Activated naive CD8-positive, alpha-beta T cell treated with anti-CD3 and anti-CD28 coated beads for 36 hours (primary cell): ENCODE measurements around the gene KCNH8. TPM values are rescaled to one million over a fixed set of nuclear protein-coding genes. Genes with fewer than 3 reads are reported as not detected.

Experiments
- DNase-seq: peaks from one replicate; pipeline ENCODE4 v3.0.0; 2021
- H3K27ac Mint-ChIP-seq: one replicate; pipeline ENCODE4 v1.8.0; 2022; ENCODE audit warnings: mild to moderate bottlenecking, moderate library complexity, mixed read lengths
- H3K27me3 Mint-ChIP-seq: one replicate; pipeline ENCODE4 v1.8.0; 2022; ENCODE audit warnings: mild to moderate bottlenecking, mixed read lengths
- H3K36me3 Mint-ChIP-seq: one replicate; pipeline ENCODE4 v1.8.0; 2021; ENCODE audit warnings: mild to moderate bottlenecking, mixed read lengths
- H3K4me1 Mint-ChIP-seq: one replicate; pipeline ENCODE4 v1.8.0; 2021; ENCODE audit warnings: mixed read lengths
- H3K4me3 Mint-ChIP-seq: one replicate; pipeline ENCODE4 v1.8.0; 2022; ENCODE audit warnings: mild to moderate bottlenecking, moderate library complexity, mixed read lengths
- H3K9me3 Mint-ChIP-seq: one replicate; pipeline ENCODE4 v1.8.0; 2022; ENCODE audit warnings: mixed read lengths
- total RNA-seq, 2 experiments: library from RNA; stranded (reverse); gene quantifications; one replicate each; pipeline ENCODE4 v1.2.3, GENCODE V29; 2021

KCNH8 gene
- total RNA-seq, 2 experiments from 2014 or later, result 0.04 TPM; not detected in 1

- no peak for DNase-seq
- no peaks in the 10 kb centered on the region for H3K27me3 Mint-ChIP-seq
- H3K9me3 Mint-ChIP-seq, result no peaks in the 10 kb centered on the region
- no peaks in the 10 kb centered on the region for H3K36me3 Mint-ChIP-seq
- H3K4me3 Mint-ChIP-seq, result no peak overlapping the region
- no peaks in the 10 kb centered on the region for H3K4me1 Mint-ChIP-seq
- no peak overlapping the region for H3K27ac Mint-ChIP-seq
These were observed 108.0 kb downstream of the KCNH8 start for GRCh38 chr3:19256313-19256712.

- Mint-ChIP-seq H3K27me3 (no peaks in the 10 kb centered on the region), H3K4me1 (no peaks in the 10 kb centered on the region), H3K36me3 (no peaks in the 10 kb centered on the region), H3K9me3 (no peaks in the 10 kb centered on the region), H3K4me3 (no peak overlapping the region), H3K27ac (no peak overlapping the region)
- DNase-seq, result no peak
These were observed 115.3 kb downstream of the KCNH8 start for GRCh38 chr3:19263606-19264005.

- no peak overlapping the region for H3K4me3 Mint-ChIP-seq
- no peaks in the 10 kb centered on the region for H3K9me3 Mint-ChIP-seq
- no peaks in the 10 kb centered on the region for H3K27me3 Mint-ChIP-seq
- H3K27ac Mint-ChIP-seq, result no peak overlapping the region
- no peaks in the 10 kb centered on the region for H3K4me1 Mint-ChIP-seq
- DNase-seq, result no peak
- no peaks in the 10 kb centered on the region for H3K36me3 Mint-ChIP-seq
These were observed 116.1 kb downstream of the KCNH8 start for GRCh38 chr3:19264424-19264823.

DNA sequence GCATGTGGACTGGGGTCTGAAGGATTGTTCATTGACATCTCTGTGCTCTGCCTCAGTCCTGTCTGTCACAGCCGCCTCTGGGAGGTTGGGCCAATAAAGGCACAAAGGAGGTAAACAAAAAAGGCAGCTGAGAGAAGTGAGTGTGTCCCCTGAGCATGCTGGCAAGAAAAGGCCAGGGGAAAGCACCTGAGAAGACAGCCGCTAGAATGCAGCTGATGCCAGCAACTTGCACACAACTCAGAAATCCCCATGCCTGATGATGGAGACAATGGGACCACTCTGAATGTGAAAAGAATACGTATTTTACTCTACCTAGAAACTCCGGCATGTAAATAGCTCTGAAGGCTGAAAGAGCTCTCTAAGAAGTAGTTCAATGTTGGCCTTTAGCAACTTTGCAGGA lies 118.7 kb downstream of the KCNH8 start:
- Mint-ChIP-seq H3K36me3 (no peaks in the 10 kb centered on the region), H3K4me3 (no peak overlapping the region), H3K27ac (no peak overlapping the region), H3K27me3 (no peaks in the 10 kb centered on the region), H3K4me1 (no peaks in the 10 kb centered on the region), H3K9me3 (no peaks in the 10 kb centered on the region)
- no peak for DNase-seq

GRCh38 chr3:19270481-19270880 lies 122.2 kb downstream of the KCNH8 start:
- Mint-ChIP-seq H3K9me3 (no peaks in the 10 kb centered on the region), H3K36me3 (no peaks in the 10 kb centered on the region), H3K27ac (no peak overlapping the region), H3K4me1 (no peaks in the 10 kb centered on the region), H3K27me3 (no peaks in the 10 kb centered on the region), H3K4me3 (no peak overlapping the region)
- no peak for DNase-seq

DNA sequence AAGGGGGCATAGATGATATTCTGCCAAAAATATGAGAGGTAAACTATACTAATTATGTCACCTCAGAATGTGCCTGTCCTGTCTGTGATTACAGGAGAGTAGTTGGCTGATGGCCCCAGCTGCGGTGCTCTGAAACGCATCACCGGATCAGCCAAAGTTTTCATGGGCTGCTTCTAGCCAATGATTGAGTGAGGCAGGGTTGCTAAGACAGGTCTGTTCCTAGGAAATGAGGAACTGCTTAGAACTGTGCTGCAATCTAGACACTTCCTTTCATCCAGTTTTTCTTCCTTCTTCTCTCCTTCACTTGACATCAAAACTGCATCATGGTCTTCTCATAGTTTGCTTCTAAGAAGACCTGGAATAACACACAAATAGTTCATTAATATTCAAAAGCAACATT lies 124.0 kb downstream of the KCNH8 start:
- Mint-ChIP-seq H3K4me3 (no peak overlapping the region), H3K27me3 (peaks cover 3% of the 10 kb centered on the region), H3K9me3 (no peaks in the 10 kb centered on the region), H3K4me1 (no peaks in the 10 kb centered on the region), H3K27ac (no peak overlapping the region), H3K36me3 (no peaks in the 10 kb centered on the region)
- no peak for DNase-seq

- no peak overlapping the region for H3K27ac Mint-ChIP-seq
- no peaks in the 10 kb centered on the region for H3K9me3 Mint-ChIP-seq
- no peaks in the 10 kb centered on the region for H3K36me3 Mint-ChIP-seq
- H3K4me3 Mint-ChIP-seq, result no peak overlapping the region
- no peak for DNase-seq
- H3K27me3 Mint-ChIP-seq, result peaks cover 3% of the 10 kb centered on the region
- no peaks in the 10 kb centered on the region for H3K4me1 Mint-ChIP-seq
These were observed 124.8 kb downstream of the KCNH8 start for GRCh38 chr3:19273091-19273490.

DNA sequence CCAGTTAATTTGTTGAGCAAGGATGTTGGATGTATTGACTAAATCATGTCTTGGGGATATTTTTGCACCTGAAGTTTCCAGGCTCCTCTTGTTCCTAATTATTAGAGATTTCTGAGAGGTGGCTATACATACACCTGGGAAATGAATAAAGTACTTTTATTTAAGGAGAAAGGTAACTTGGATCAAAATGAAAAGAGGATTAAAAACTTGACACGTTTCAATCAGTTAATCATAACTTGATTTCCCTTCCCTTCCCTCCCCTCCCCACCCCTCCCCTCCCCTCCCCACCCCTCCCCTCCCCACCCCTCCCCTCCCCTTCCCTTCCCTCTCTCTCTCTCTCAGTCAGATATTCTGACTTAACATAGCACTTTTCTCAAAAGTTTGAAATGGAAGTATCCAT lies 126.3 kb downstream of the KCNH8 start:
- Mint-ChIP-seq H3K27me3 (peaks cover 3% of the 10 kb centered on the region), H3K27ac (no peak overlapping the region), H3K4me3 (no peak overlapping the region), H3K4me1 (no peaks in the 10 kb centered on the region), H3K9me3 (no peaks in the 10 kb centered on the region), H3K36me3 (no peaks in the 10 kb centered on the region)
- no peak for DNase-seq

DNA sequence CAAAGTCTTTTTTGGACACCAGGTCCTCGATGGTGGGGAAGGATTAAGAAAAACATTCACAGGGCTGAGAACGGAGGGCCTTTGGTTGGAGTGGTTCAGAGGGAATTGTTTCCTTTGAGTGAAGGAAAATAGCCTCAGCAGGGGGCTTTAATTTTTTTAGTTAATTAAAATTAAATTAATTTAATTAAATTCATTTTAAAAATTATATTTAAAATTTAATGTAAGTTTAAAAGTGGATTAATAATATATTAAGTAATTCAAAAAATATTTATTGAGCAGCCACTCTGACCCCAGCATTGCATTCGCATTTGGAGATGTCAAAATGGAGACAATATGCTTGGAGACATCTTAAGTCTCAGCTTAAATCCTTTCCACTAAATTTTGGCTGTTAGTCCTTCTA lies 136.7 kb downstream of the KCNH8 start:
- Mint-ChIP-seq H3K4me1 (no peaks in the 10 kb centered on the region), H3K4me3 (no peak overlapping the region), H3K27ac (no peak overlapping the region), H3K9me3 (no peaks in the 10 kb centered on the region), H3K36me3 (no peaks in the 10 kb centered on the region), H3K27me3 (no peaks in the 10 kb centered on the region)
- DNase-seq, result no peak

- H3K36me3 Mint-ChIP-seq, result no peaks in the 10 kb centered on the region
- H3K27ac Mint-ChIP-seq, result no peak overlapping the region
- no peaks in the 10 kb centered on the region for H3K9me3 Mint-ChIP-seq
- no peaks in the 10 kb centered on the region for H3K27me3 Mint-ChIP-seq
- DNase-seq, result no peak
- no peaks in the 10 kb centered on the region for H3K4me1 Mint-ChIP-seq
- H3K4me3 Mint-ChIP-seq, result no peak overlapping the region
These were observed 145.0 kb downstream of the KCNH8 start for GRCh38 chr3:19293295-19293694.

DNA sequence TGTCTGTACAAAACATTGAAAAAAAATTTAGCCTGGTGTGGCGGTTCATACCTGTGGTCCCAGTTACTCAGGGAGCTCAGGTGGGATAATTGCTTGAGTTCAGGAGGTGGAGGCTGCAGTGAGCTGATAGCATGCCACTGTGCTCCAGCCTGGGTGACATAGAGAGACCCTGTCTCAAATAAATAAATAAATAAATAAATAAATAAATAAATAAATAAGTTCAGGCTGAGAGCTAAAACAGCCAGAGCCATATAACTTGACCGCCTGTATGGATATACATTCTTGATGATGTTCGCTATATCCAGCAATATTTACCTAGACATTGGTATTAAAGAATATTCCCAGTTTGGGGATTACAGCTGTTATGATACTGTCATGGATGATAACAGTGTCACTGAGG lies 146.9 kb downstream of the KCNH8 start:
- no peaks in the 10 kb centered on the region for H3K36me3 Mint-ChIP-seq
- no peak overlapping the region for H3K4me3 Mint-ChIP-seq
- no peaks in the 10 kb centered on the region for H3K27me3 Mint-ChIP-seq
- no peak overlapping the region for H3K27ac Mint-ChIP-seq
- DNase-seq, result no peak
- H3K9me3 Mint-ChIP-seq, result no peaks in the 10 kb centered on the region
- H3K4me1 Mint-ChIP-seq, result no peaks in the 10 kb centered on the region

GRCh38 chr3:19331931-19332330 lies 183.6 kb downstream of the KCNH8 start:
- no peaks in the 10 kb centered on the region for H3K36me3 Mint-ChIP-seq
- H3K4me3 Mint-ChIP-seq, result no peak overlapping the region
- H3K27me3 Mint-ChIP-seq, result no peaks in the 10 kb centered on the region
- no peak overlapping the region for H3K27ac Mint-ChIP-seq
- no peaks in the 10 kb centered on the region for H3K9me3 Mint-ChIP-seq
- DNase-seq, result no peak
- H3K4me1 Mint-ChIP-seq, result no peaks in the 10 kb centered on the region

DNA sequence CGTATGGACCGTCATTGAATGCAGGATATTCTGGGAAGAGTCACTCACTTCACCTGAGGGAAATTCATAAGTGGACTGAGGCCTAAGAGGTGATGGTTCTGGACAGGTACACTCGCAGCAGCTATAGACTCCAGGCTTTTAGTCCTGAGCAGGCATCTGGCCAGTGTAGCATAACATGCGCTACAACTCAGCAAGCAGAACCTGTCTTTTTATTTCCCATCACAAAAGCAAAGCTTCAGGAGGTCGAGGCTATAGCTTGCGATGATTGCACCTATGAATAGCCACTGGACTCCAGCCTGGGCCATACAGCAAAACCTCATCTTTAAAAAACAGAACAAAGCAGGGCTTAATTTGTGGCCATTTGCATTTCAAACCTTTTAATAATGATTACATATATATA lies 185.8 kb downstream of the KCNH8 start:
- DNase-seq, result no peak
- H3K4me3 Mint-ChIP-seq, result no peak overlapping the region
- H3K9me3 Mint-ChIP-seq, result no peaks in the 10 kb centered on the region
- H3K36me3 Mint-ChIP-seq, result no peaks in the 10 kb centered on the region
- H3K4me1 Mint-ChIP-seq, result no peaks in the 10 kb centered on the region
- H3K27me3 Mint-ChIP-seq, result no peaks in the 10 kb centered on the region
- H3K27ac Mint-ChIP-seq, result no peak overlapping the region

DNA sequence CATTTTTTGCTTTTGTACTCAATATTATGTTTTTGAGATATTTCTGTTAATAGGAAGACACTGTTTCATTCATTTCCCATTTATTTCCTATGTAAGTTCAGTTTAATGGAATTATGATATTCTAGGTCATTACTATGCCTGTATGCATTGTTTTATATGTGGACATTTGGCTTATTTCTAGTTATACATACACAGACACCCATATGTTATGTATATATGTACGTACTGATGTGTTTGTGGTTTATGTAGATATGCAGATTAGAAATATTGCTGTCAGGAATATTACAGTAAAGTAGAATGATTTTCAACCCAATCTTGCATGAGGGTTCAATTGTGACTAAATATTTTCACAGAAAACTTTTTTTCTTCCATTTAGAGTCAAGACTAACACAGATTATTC lies 190.5 kb downstream of the KCNH8 start:
- no peak overlapping the region for H3K4me3 Mint-ChIP-seq

DNA sequence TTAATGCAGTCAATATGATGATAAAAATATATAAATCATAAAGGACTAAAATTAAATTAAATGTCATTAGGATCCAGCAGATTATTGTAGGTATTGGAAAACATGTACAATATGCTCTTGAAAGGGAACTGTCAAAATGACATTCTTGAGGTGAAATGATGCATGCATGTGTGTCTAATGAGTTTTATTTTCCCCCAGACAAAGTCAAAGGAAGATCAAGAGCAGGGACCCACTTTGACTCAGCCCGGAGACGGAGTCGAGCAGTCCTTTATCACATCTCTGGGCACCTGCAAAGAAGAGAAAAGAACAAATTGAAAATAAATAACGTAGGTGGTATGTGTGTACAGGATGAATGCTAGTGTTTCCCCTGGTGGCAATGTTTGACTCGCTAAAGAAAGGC lies 194.1 kb downstream of the KCNH8 start:
- Mint-ChIP-seq H3K4me3 (no peak overlapping the region), H3K36me3 (no peaks in the 10 kb centered on the region), H3K27ac (no peak overlapping the region), H3K4me1 (no peaks in the 10 kb centered on the region), H3K9me3 (no peaks in the 10 kb centered on the region), H3K27me3 (no peaks in the 10 kb centered on the region)
- DNase-seq, result no peak

More for the DNA sequence above, 190.5 kb downstream of the KCNH8 start:
- H3K27ac Mint-ChIP-seq, result no peak overlapping the region
- no peaks in the 10 kb centered on the region for H3K9me3 Mint-ChIP-seq
- no peaks in the 10 kb centered on the region for H3K27me3 Mint-ChIP-seq
- DNase-seq, result no peak
- H3K4me1 Mint-ChIP-seq, result no peaks in the 10 kb centered on the region
- no peaks in the 10 kb centered on the region for H3K36me3 Mint-ChIP-seq

DNA sequence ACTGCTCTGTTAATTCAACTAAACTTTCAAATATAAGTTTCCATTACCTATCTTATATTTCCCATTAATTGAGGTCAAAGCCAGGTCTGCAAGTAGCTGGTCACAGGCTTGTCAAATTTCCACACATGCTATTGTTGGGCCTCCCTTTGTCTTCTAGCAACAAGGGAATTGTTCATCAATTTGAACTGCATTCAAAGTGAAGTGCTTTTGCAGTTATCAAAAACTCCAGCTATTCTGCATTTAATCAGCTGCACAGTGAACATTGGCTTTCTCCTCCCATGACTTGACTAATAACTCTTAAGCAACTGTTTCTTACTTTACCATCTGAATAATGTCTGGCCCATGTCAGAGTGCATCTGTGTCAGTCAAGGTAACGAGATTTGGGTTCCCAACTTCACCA lies 198.4 kb downstream of the KCNH8 start:
- no peak for DNase-seq
- no peak overlapping the region for H3K27ac Mint-ChIP-seq
- no peaks in the 10 kb centered on the region for H3K9me3 Mint-ChIP-seq
- no peaks in the 10 kb centered on the region for H3K4me1 Mint-ChIP-seq
- H3K36me3 Mint-ChIP-seq, result no peaks in the 10 kb centered on the region
- no peaks in the 10 kb centered on the region for H3K27me3 Mint-ChIP-seq
- H3K4me3 Mint-ChIP-seq, result no peak overlapping the region

- Mint-ChIP-seq H3K4me1 (no peaks in the 10 kb centered on the region), H3K36me3 (no peaks in the 10 kb centered on the region), H3K4me3 (no peak overlapping the region), H3K27ac (no peak overlapping the region), H3K9me3 (no peaks in the 10 kb centered on the region), H3K27me3 (no peaks in the 10 kb centered on the region)
- DNase-seq, result no peak
These were observed 199.4 kb downstream of the KCNH8 start for GRCh38 chr3:19347671-19348070.
